Bronchial epithelial cell (primary cell): ENCODE data around the gene ALDH4A1. TPM values are rescaled to one million over a fixed set of nuclear protein-coding genes. Genes with fewer than 3 reads are reported as not detected.
A peak's percentile ranks its signal among the peaks of the same experiment; 100 is the strongest.
"Not testable (repeated sequence)": the region's sequence is repeated elsewhere in the genome, so short reads cannot be mapped to it uniquely, and the experiment has no call there.

Experiments used
- DNase-seq: peaks from one replicate; pipeline ENCODE4 v3.0.0-alpha.2; 2010; ENCODE audit warnings: low read depth
- FAIRE-seq: peaks from 2 replicates; lab custom pipeline; 2011; peaks lifted over from hg19 to GRCh38; lab: Jason Lieb, UNC
- H3K27me3 ChIP-seq: 2 replicates; pipeline ENCODE4 v1.5.1; 2011; ENCODE audit warnings: low read length; ENCODE audit not compliant: control insufficient read depth, insufficient read depth
- H3K36me3 ChIP-seq: 2 replicates; pipeline ENCODE4 v1.5.1; 2011; ENCODE audit warnings: low read length; ENCODE audit not compliant: control insufficient read depth, insufficient read depth
- H3K4me3 ChIP-seq: 2 replicates; pipeline ENCODE4 v1.5.1; 2011; ENCODE audit warnings: mild to moderate bottlenecking, low read depth, low read length, control low read depth
- total RNA-seq: library from RNA; depleted of rRNA; stranded (reverse); fragments of >200 nt; gene quantifications from 2 replicates; pipeline ENCODE4 v1.2.1, GENCODE V29; 2014
- TF ChIP-seq, protein P1 (sequence below): IDR thresholded peaks from 2 replicates; pipeline ENCODE4 v1.5.1; 2011; ENCODE audit warnings: mild to moderate bottlenecking, moderate library complexity, low read length, control low read depth, inconsistent platforms; ENCODE audit not compliant: insufficient read depth, severe bottlenecking

ALDH4A1 gene
- total RNA-seq, 1 donor from 2014 or later: 15.8 TPM

- FAIRE-seq (no peak), DNase-seq (no peak)
- TF ChIP-seq, protein P1, sequence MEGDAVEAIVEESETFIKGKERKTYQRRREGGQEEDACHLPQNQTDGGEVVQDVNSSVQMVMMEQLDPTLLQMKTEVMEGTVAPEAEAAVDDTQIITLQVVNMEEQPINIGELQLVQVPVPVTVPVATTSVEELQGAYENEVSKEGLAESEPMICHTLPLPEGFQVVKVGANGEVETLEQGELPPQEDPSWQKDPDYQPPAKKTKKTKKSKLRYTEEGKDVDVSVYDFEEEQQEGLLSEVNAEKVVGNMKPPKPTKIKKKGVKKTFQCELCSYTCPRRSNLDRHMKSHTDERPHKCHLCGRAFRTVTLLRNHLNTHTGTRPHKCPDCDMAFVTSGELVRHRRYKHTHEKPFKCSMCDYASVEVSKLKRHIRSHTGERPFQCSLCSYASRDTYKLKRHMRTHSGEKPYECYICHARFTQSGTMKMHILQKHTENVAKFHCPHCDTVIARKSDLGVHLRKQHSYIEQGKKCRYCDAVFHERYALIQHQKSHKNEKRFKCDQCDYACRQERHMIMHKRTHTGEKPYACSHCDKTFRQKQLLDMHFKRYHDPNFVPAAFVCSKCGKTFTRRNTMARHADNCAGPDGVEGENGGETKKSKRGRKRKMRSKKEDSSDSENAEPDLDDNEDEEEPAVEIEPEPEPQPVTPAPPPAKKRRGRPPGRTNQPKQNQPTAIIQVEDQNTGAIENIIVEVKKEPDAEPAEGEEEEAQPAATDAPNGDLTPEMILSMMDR: no peak
- Histone ChIP-seq H3K36me3 (no peaks in the 10 kb centered on the region), H3K27me3 (no peaks in the 10 kb centered on the region), H3K4me3 (no peak overlapping the region)
Observed at GRCh38 chr1:18895317-18895716, 7.0 kb downstream of the ALDH4A1 start.

- FAIRE-seq: no peak
- H3K27me3 ChIP-seq: no peaks in the 10 kb centered on the region
- TF ChIP-seq, protein P1: no peak
- no peak for DNase-seq
- peaks cover 4% of the 10 kb centered on the region for H3K36me3 ChIP-seq
- H3K4me3 ChIP-seq: no peak overlapping the region
Observed at GRCh38 chr1:18893120-18893519, 9.2 kb downstream of the ALDH4A1 start.

GRCh38 chr1:18891858-18892257, 10.5 kb downstream of the ALDH4A1 start:
- H3K36me3 ChIP-seq: not testable (repeated sequence)

GRCh38 chr1:18891426-18891780, 11.0 kb downstream of the ALDH4A1 start:
- Histone ChIP-seq H3K27me3 (no peaks in the 10 kb centered on the region), H3K4me3 (no peak overlapping the region), H3K36me3 (peaks cover 5% of the 10 kb centered on the region)
- FAIRE-seq (no peak), DNase-seq (no peak)
- TF ChIP-seq, protein P1: no peak

More at GRCh38 chr1:18891858-18892257, 10.5 kb downstream of the ALDH4A1 start:
- not testable (repeated sequence) for DNase-seq, H3K4me3 ChIP-seq, FAIRE-seq, H3K27me3 ChIP-seq

- FAIRE-seq: no peak
- DNase-seq: no peak
- TF ChIP-seq, protein P1: no peak
- no peaks in the 10 kb centered on the region for H3K27me3 ChIP-seq
- no peak overlapping the region for H3K4me3 ChIP-seq
- H3K36me3 ChIP-seq: peaks cover 5% of the 10 kb centered on the region
Observed at GRCh38 chr1:18890706-18891425, 11.5 kb downstream of the ALDH4A1 start.

DNA sequence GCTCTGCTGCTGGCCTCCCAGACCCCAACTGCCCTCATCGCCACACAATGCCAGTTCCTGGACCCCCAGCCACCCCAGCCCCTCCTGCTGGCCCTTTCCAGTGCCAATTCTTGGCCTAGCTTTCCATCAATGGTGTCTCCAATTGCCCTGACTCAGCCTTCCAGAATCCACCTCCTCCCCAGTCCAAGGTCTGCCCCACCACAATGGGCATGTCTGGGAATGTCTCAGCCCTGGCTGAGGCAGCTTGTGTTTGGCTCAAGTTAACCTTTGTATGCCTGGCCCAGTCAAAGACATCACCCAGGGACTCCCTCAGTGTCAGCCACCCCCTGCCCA, 16.4 kb downstream of the ALDH4A1 start:
- Histone ChIP-seq H3K4me3 (no peak overlapping the region), H3K36me3 (peaks cover 9% of the 10 kb centered on the region), H3K27me3 (no peaks in the 10 kb centered on the region)
- DNase-seq (peak; percentile 84), FAIRE-seq (peak; percentile 88)
- TF ChIP-seq, protein P1: no peak
